Natural killer cell (primary cell): Measurements from ENCODE around the gene SGCA. TPM values are rescaled to one million over a fixed set of nuclear protein-coding genes. Genes with fewer than 3 reads are reported as not detected.
A peak's percentile ranks its signal among the peaks of the same experiment; 100 is the strongest.

Experiments
- ATAC-seq, 3 donors: fragments of 150-1000 bp in 2 of 3; fragments of 200-7000 bp in 1 of 3; cut with Tn5 transposase; 1 replicate in 1 of 3; 2 replicates in 2 of 3; pipeline ENCODE4 v1.10.0; 2021; ENCODE audit warnings: mild to moderate bottlenecking in 2 of 3, moderate library complexity in 2 of 3
- DNase-seq, 2 donors: peaks; one replicate each; pipeline versions ENCODE4 v3.0.0 to v3.0.0-alpha.2; 2013 to 2021; ENCODE audit warnings: mixed read lengths in 1 of 2
- H3K27ac ChIP-seq: one replicate; pipeline ENCODE4 v1.5.1; 2013; ENCODE audit warnings: mild to moderate bottlenecking, low read length
- H3K27me3 ChIP-seq: one replicate; pipeline ENCODE4 v1.6.1; 2013; ENCODE audit warnings: low read length; ENCODE audit not compliant: control insufficient read depth, insufficient read depth
- H3K36me3 ChIP-seq: one replicate; pipeline ENCODE4 v1.6.1; 2013; ENCODE audit warnings: low read length; ENCODE audit not compliant: control insufficient read depth, insufficient read depth
- H3K4me1 ChIP-seq: one replicate; pipeline ENCODE4 v1.6.1; 2013; ENCODE audit warnings: low read length; ENCODE audit not compliant: control insufficient read depth, insufficient read depth
- H3K4me3 ChIP-seq: one replicate; pipeline ENCODE4 v1.5.1; 2013; ENCODE audit warnings: low read length
- H3K9me3 ChIP-seq: one replicate; pipeline ENCODE4 v1.6.1; 2013; ENCODE audit warnings: low read length; ENCODE audit not compliant: control insufficient read depth, insufficient read depth
- H3K27ac Mint-ChIP-seq, 2 donors: one replicate each; pipeline ENCODE4 v1.8.0; 2022; ENCODE audit warnings: mild to moderate bottlenecking in 2 of 2, mixed read lengths in 2 of 2, moderate library complexity in 1 of 2
- H3K27me3 Mint-ChIP-seq, 2 donors: one replicate each; pipeline ENCODE4 v1.8.0; 2022; ENCODE audit warnings: low read depth in 2 of 2, mixed read lengths in 2 of 2
- H3K36me3 Mint-ChIP-seq: one replicate; pipeline ENCODE4 v1.8.0; 2022; ENCODE audit warnings: mixed read lengths
- H3K4me1 Mint-ChIP-seq, 2 donors: one replicate each; pipeline ENCODE4 v1.8.0; 2022; ENCODE audit warnings: mixed read lengths in 2 of 2
- H3K4me3 Mint-ChIP-seq: one replicate; pipeline ENCODE4 v1.8.0; 2022; ENCODE audit warnings: mild to moderate bottlenecking, moderate library complexity, mixed read lengths
- H3K9me3 Mint-ChIP-seq, 2 donors: one replicate each; pipeline ENCODE4 v1.8.0; 2022; ENCODE audit warnings: mixed read lengths in 2 of 2
- WGBS: methylation state at CpG from one replicate; pipeline ENCODE4 v1.1.7; 2013; ENCODE audit warnings: missing lambda C conversion rate; ENCODE audit not compliant: insufficient coverage; 5-methylcytosine and 5-hydroxymethylcytosine counted together
- intact Hi-C: fragments of 100-400 bp; cut with micrococcal nuclease; formaldehyde crosslinking; loops from one replicate; pipeline ENCODE4 v1.14.2; 2022
- total RNA-seq, 4 donors: library from RNA; stranded (reverse); fragments of 120-200 nt in 1 of 4; gene quantifications; one replicate each; pipeline versions ENCODE4 v1.2.3 to v1.2.4, GENCODE V29; 2013 to 2022
- TF ChIP-seq, protein P1 (sequence below): fragments of 200-600 bp; IDR thresholded peaks from one replicate; pipeline ENCODE4 v1.8.0; 2022; ENCODE audit warnings: antibody characterized with exemption

The SGCA gene
- total RNA-seq, 3 donors from 2014 or later (not counting 1 experiment from before 2014, with no cell fraction given): not detected

DNA sequence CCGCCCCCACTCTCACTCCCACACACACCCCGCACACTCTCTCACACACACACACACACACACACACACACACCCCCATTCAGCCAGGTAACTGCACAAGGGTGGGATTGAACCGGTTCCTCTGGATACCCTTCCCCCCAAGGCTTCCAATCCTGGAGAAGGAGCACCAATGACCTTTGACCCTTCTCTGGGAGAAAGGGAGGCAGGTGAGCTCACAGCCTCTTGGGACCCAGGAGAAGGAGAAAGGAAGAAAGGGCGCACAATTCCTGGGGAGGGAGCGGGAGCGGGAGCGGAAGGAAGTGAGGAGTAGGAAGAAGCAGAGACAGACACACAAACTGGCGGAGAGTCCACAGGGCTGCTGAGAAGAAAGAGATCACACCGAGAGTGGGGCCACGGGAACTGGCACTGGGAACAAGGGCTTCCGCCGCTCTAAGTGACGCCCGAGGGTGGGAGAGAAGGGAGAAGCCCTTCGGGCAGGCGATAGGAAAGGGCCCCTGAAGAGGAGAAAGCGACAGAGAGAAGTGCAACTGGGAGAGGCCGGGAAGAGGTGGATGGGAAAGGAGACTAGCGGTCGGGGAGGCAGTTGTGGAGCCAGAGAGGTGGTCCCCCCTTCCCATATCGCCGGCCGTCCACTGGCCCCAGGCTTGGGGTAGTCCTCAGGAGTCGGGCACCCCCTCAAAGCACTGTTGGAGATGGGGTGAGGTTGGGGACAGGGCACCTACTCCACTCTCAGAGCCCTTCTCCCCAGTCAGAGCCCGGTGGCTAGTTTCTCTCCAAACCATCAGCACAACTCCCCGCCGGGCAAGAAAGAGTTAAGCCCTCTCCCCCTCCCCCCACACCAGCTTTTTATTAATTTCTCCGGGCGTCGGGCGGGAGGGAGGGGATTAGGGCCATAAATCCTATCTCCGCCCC is 37.1 kb upstream of the SGCA start:
- no peak overlapping the region for H3K4me3 ChIP-seq
- Mint-ChIP-seq H3K27me3 (peaks cover 6 to 13% of the 10 kb centered on the region in 2 donors), H3K27ac (peak overlapping the region; percentile 63 to 75), H3K4me1 (peaks cover 21 to 41% of the 10 kb centered on the region in 2 donors), H3K4me3 (peak overlapping the region; percentile 89), H3K36me3 (no peaks in the 10 kb centered on the region), H3K9me3 (no peaks in the 10 kb centered on the region)
- TF ChIP-seq, protein P1, sequence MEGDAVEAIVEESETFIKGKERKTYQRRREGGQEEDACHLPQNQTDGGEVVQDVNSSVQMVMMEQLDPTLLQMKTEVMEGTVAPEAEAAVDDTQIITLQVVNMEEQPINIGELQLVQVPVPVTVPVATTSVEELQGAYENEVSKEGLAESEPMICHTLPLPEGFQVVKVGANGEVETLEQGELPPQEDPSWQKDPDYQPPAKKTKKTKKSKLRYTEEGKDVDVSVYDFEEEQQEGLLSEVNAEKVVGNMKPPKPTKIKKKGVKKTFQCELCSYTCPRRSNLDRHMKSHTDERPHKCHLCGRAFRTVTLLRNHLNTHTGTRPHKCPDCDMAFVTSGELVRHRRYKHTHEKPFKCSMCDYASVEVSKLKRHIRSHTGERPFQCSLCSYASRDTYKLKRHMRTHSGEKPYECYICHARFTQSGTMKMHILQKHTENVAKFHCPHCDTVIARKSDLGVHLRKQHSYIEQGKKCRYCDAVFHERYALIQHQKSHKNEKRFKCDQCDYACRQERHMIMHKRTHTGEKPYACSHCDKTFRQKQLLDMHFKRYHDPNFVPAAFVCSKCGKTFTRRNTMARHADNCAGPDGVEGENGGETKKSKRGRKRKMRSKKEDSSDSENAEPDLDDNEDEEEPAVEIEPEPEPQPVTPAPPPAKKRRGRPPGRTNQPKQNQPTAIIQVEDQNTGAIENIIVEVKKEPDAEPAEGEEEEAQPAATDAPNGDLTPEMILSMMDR: no peak
- H3K27ac ChIP-seq: no peak overlapping the region
- no peaks in the 10 kb centered on the region for H3K36me3 ChIP-seq
- H3K9me3 ChIP-seq: no peaks in the 10 kb centered on the region
- peaks cover 12% of the 10 kb centered on the region for H3K27me3 ChIP-seq
- ATAC-seq (no peak), DNase-seq (no peak)
- WGBS: 13% methylated on average over 23 of the region's 32 CpGs
- intact Hi-C loops: loop anchor here (10.0 kb wide), 1 partner anchor 166 kb away; no protein-coding TSS in a partner anchor
- H3K4me1 ChIP-seq: peaks cover 40% of the 10 kb centered on the region

DNA sequence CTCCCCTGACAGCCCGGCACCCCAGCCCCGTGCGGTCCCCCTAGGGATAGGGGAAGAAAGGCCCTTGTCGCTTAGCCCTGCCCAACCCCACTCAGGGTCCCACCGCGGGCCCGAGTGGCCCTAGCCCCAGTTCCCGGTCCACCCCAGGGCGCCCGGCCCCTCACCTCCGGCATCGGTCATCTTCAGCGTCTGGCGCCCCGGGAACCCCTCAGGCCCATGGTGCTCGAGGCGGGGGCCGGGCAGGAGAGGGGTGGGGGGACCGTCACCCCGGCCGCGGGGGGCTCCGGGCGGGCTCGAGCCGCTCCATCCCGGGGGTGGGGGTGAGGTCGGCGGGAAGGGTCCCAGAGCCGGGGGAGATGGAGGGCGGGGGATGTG is 36.5 kb upstream of the SGCA start:
- no peak overlapping the region for H3K4me3 ChIP-seq
- H3K27ac ChIP-seq: no peak overlapping the region
- Mint-ChIP-seq H3K27ac (peak overlapping the region; percentile 70 to 75), H3K36me3 (no peaks in the 10 kb centered on the region), H3K9me3 (no peaks in the 10 kb centered on the region), H3K27me3 (peaks cover 6 to 13% of the 10 kb centered on the region in 2 donors), H3K4me1 (peaks cover 21 to 41% of the 10 kb centered on the region in 2 donors), H3K4me3 (peak overlapping the region; percentile 85)
- peaks cover 3% of the 10 kb centered on the region for H3K36me3 ChIP-seq
- under 1% methylated on average over 31 of the region's 31 CpGs for WGBS
- H3K4me1 ChIP-seq: peaks cover 40% of the 10 kb centered on the region
- DNase-seq (no peak), ATAC-seq (peak in 1 of 3 donors; percentile 1)
- peaks cover 12% of the 10 kb centered on the region for H3K27me3 ChIP-seq
- TF ChIP-seq, protein P1: no peak
- no peaks in the 10 kb centered on the region for H3K9me3 ChIP-seq
- intact Hi-C loops: loop anchor here (10.0 kb wide), 1 partner anchor 165 kb away; no protein-coding TSS in a partner anchor

DNA sequence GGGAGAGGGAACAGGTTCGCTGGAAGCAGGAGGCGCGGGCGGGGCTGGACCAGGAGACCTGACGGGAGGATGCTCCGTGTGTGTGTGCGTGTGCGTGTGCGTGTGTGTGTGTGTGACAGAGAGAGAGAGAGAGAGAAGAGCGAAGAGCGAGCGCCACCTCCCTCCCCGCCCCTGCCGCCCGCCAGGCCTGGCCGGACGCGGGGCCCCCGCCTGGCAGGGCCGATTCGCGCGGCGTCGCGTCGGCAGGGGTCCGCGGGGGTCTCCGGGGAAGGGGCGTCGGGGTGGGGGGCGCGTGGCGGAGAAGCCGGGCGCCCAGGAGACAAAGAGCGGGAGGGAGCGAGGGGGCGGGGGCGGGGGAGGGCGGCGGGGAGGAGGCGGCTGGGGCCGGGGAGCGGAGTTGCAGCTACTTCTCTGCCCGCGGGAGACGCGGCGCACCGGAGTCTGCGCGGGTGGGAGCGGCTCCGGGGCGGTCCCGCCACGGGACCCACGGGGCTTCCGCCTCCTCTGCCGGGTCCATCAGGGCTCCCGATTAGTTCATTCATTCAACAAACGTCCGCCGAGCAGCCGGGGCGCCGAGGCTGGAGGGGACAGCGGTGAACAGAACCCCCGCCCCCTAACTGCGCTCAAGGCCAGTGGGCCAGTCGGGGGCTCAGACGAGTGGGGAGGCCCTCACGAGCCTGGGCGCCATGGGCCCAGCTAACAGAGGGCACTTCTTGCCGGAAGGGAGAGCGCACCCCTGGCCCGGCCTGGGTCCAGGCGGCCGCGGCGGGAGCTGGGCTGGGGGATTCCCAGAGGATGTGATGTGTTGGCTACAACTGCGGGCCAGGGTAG is 35.9 kb upstream of the SGCA start, which contains the start of gene SAMD14:
Gene SAMD14 (minus strand): TSS at position 433 of the 831 bp plus-strand sequence. CDS start 5,201 bp downstream, outside the sequence.
- no peaks in the 10 kb centered on the region for H3K9me3 ChIP-seq
- peak within 1 kb of the TSS; percentile 70 to 75 for H3K27ac Mint-ChIP-seq
- H3K4me3 Mint-ChIP-seq: peak within 1 kb of the TSS; percentile 85
- intact Hi-C loops: loop anchor here (5.0 to 10.0 kb wide), 2 partner anchors 37 to 165 kb away; partner anchors contain the start of gene SGCA
- no peak within 1 kb of the TSS for H3K27ac ChIP-seq
- no peaks in the 10 kb centered on the region for H3K9me3 Mint-ChIP-seq
- ATAC-seq (peak; percentile 69 to 73 (median 73)), DNase-seq (peak; percentile 49 to 76)
- peaks cover 6 to 13% of the 10 kb centered on the region in 2 donors for H3K27me3 Mint-ChIP-seq
- peaks cover 9% of the 10 kb centered on the region for H3K36me3 ChIP-seq
- peaks cover 12% of the 10 kb centered on the region for H3K27me3 ChIP-seq
- H3K4me1 Mint-ChIP-seq: peaks cover 21 to 41% of the 10 kb centered on the region in 2 donors
- H3K4me1 ChIP-seq: peaks cover 40% of the 10 kb centered on the region
- peak within 1 kb of the TSS; percentile 36 for H3K4me3 ChIP-seq
- WGBS: under 1% methylated on average over 73 of the region's 84 CpGs
- TF ChIP-seq, protein P1: no peak
- no peaks in the 10 kb centered on the region for H3K36me3 Mint-ChIP-seq
